Heart left ventricle (tissue), 16 donors: ENCODE measurements around the gene SNAP47. TPM values are rescaled to one million over a fixed set of nuclear protein-coding genes. Genes with fewer than 3 reads are reported as not detected.

Experiments
- ATAC-seq, 4 donors: fragments of 200-7000 bp; cut with Tn5 transposase; one replicate each; pipeline ENCODE4 v1.9.1; 2020 to 2022; ENCODE audit warnings: moderate library complexity in 4 of 4, mild to moderate bottlenecking in 3 of 4, moderate number of reproducible peaks in 1 of 4
- DNase-seq, 5 donors: peaks; one replicate each; pipeline ENCODE4 v3.0.0-alpha.2; 2020
- H3K27ac ChIP-seq, 12 donors: fragments of 200-600 bp; sonication (generic) in 4 of 12; one replicate each; pipeline versions ENCODE4 v1.5.0 to v1.8.0; 2016 to 2022; ENCODE audit warnings: mild to moderate bottlenecking in 2 of 12
- H3K27me3 ChIP-seq, 9 donors: fragments of 200-600 bp; sonication (generic) in 2 of 9; one replicate each; pipeline versions ENCODE4 v1.5.1 to v1.8.0; 2016 to 2022; ENCODE audit warnings: mild to moderate bottlenecking in 3 of 9
- H3K36me3 ChIP-seq, 9 donors: fragments of 200-600 bp; sonication (generic) in 2 of 9; one replicate each; pipeline versions ENCODE4 v1.5.0 to v1.8.0; 2018 to 2022; ENCODE audit warnings: mild to moderate bottlenecking in 2 of 9
- H3K4me1 ChIP-seq, 12 donors: fragments of 200-600 bp; sonication (generic) in 4 of 12; one replicate each; pipeline versions ENCODE4 v1.5.0 to v1.8.0; 2016 to 2022; ENCODE audit warnings: mild to moderate bottlenecking in 3 of 12
- H3K4me3 ChIP-seq, 12 donors: fragments of 200-600 bp; sonication (generic) in 4 of 12; one replicate each; pipeline versions ENCODE4 v1.5.0 to v1.8.0; 2017 to 2022; ENCODE audit warnings: mild to moderate bottlenecking in 9 of 12, moderate library complexity in 4 of 12
- H3K9me3 ChIP-seq, 12 donors: fragments of 200-600 bp; sonication (generic) in 4 of 12; one replicate each; pipeline versions ENCODE4 v1.5.0 to v1.8.0; 2016 to 2022; ENCODE audit warnings: mild to moderate bottlenecking in 1 of 12
- CTCF ChIP-seq, 12 donors: fragments of 200-600 bp; sonication (generic) in 4 of 12; IDR thresholded peaks; one replicate each; pipeline versions ENCODE4 v1.5.0 to v1.8.0; 2018 to 2022; ENCODE audit warnings: antibody characterized with exemption in 12 of 12, mild to moderate bottlenecking in 5 of 12
- POLR2A ChIP-seq, 2 donors: fragments of 450-650 bp; IDR thresholded peaks; one replicate each; pipeline ENCODE4 v1.6.1; 2017; ENCODE audit warnings: antibody characterized with exemption in 2 of 2, mild to moderate bottlenecking in 2 of 2, moderate library complexity in 2 of 2
- WGBS, 4 donors: extraction: QIAGEN DNeasy Blood & Tissue Kit in 2 of 4; methylation state at CpG; one replicate each; pipeline versions ENCODE4 v1.1.5 to v1.1.7; 2013 to 2018; 5-methylcytosine and 5-hydroxymethylcytosine counted together
- intact Hi-C, 10 donors: fragments of 100-400 bp; cut with DNase I; formaldehyde crosslinking; loops; one replicate each; pipeline versions ENCODE4 v1.11.1 to v1.14.2; 2022
- polyA plus RNA-seq, 2 donors: library from polyadenylated mRNA; stranded (reverse); fragments of 200-250 nt; gene quantifications; one replicate each; pipeline ENCODE4 v1.2.3, GENCODE V29; 2013
- total RNA-seq, 9 donors: library from RNA; depleted of rRNA in 2 of 9; stranded (reverse); fragments of >200 nt in 2 of 9; fragmentation: NEBNext Ultra II Directional in 3 of 9; extraction: Animal tissue kit (Norgen Biotek cat#: 25700) in 3 of 9; gene quantifications; one replicate each; pipeline versions ENCODE4 v1.1.0 to v1.2.4, GENCODE V29; 2016 to 2023
- donor health status: ischemic (EF 13 %, LVEDD 7.1; RV severe dilation, severe dysfunction).
- donor health status: healthy with polysubstance abuse.
- donor health status: DM: no; HTN: yes; CAD: no.
- donor health status: DM: no; HTN: no; CAD: no.
- donor health status: ischemic (EF 25% LVEDD 6.9; RV normal size, moderate dysfunction).
- donor health status: ischemic (EF 25% LVEDD 5.7; RV mildly dilated, moderate dysfunction).
- donor health status: healthy.
- donor health status: DM: yes; HTN: yes; CAD: no.
- donor health status: ischemic (EF 35%, LVEDD 5.7; RV mildly dilated, moderate dysfunction).
- donor health status: nonischemic (EF 11% LVEDD 7.7; RV severe dilation, severe dysfunction).
- donor health status: DM: yes; HTN: yes; CAD: no.
- donor health status: PGD.
- donor health status: ischemic (EF 29% LVEDD 5.4; RV normal size, mild dysfunction).
- donor health status: nonischemic (EF 23%, LVEDD 6.1; RV moderate dilation, normal function).

The SNAP47 gene
- total and polyA plus RNA-seq, 11 donors: 22.1 to 106 (median 36.7) TPM

- peaks cover 0 to 27% (median 23%) of the 10 kb centered on the region in 9 donors for H3K36me3 ChIP-seq
- peak; percentile 2 to 28 (median 10) for ATAC-seq
- H3K9me3 ChIP-seq: no peaks in the 10 kb centered on the region
- H3K4me3 ChIP-seq: peak overlapping the region in 5 of 12 donors; percentile 16 to 71 (median 61)
- intact Hi-C loops: loop anchor here in 8 of 10 donors (5.0 to 10.0 kb wide), 4 partner anchors 165 to 188 kb away; partner anchors contain the start of gene ZNF678 (in 7 of the 8)
- peak in 2 of 5 donors; percentile 23 to 31 for DNase-seq
- WGBS, 4 donors: 32 to 38% (median 35%) methylated on average over 12 to 13 of the region's 13 CpGs
- no peaks in the 10 kb centered on the region for H3K27me3 ChIP-seq
- peak overlapping the region in 6 of 12 donors; percentile 39 to 89 (median 59) for H3K27ac ChIP-seq
- peaks cover 0 to 47% (median 32%) of the 10 kb centered on the region in 12 donors for H3K4me1 ChIP-seq
- TF ChIP-seq CTCF (IDR thresholded peaks at IDR 0.05) (peak; percentile 38 to 76 (median 66)), POLR2A (IDR thresholded peaks at IDR 0.05) (no peak)
These were observed 5.2 kb upstream of the SNAP47 start for GRCh38 chr1:227729881-227730629.

- ATAC-seq (no peak), DNase-seq (peak in 1 of 5 donors; percentile 21)
- H3K27ac ChIP-seq: peak overlapping the region in 5 of 12 donors; percentile 39 to 89 (median 43)
- H3K4me1 ChIP-seq: peaks cover 0 to 47% (median 32%) of the 10 kb centered on the region in 12 donors
- TF ChIP-seq POLR2A (IDR thresholded peaks at IDR 0.05) (no peak), CTCF (IDR thresholded peaks at IDR 0.05) (peak in 2 of 12 donors; percentile 4 to 6)
- H3K27me3 ChIP-seq: no peaks in the 10 kb centered on the region
- intact Hi-C loops: loop anchor here in 3 of 10 donors (5.0 to 10.0 kb wide), 2 partner anchors 166 to 168 kb away; partner anchors contain the start of gene ZNF678 (in 3 of the 3)
- WGBS, 4 donors: 62 to 72% (median 71%) methylated on average over 8 to 16 of the region's 16 CpGs
- no peak overlapping the region for H3K4me3 ChIP-seq
- H3K36me3 ChIP-seq: peaks cover 0 to 27% (median 23%) of the 10 kb centered on the region in 9 donors
- H3K9me3 ChIP-seq: no peaks in the 10 kb centered on the region
These were observed 4.5 kb upstream of the SNAP47 start for GRCh38 chr1:227730630-227731151.

- Histone ChIP-seq H3K36me3 (peaks cover 0 to 27% (median 23%) of the 10 kb centered on the region in 9 donors), H3K4me3 (no peak overlapping the region), H3K9me3 (no peaks in the 10 kb centered on the region), H3K4me1 (peaks cover 0 to 53% (median 37%) of the 10 kb centered on the region in 12 donors), H3K27ac (peak overlapping the region in 1 of 12 donors; percentile 43), H3K27me3 (no peaks in the 10 kb centered on the region)
- intact Hi-C loops: loop anchor here in 3 of 10 donors (5.0 to 10.0 kb wide), 2 partner anchors 166 to 169 kb away; partner anchors contain the start of gene ZNF678 (in 3 of the 3)
- ATAC-seq (no peak), DNase-seq (no peak)
- no peak for TF ChIP-seq POLR2A (IDR thresholded peaks at IDR 0.05)
- WGBS, 4 donors: 75 to 88% (median 83%) methylated on average over 7 to 11 of the region's 11 CpGs; no CpG with 5 or more reads in 1 of the 4 donors
These were observed 4.0 kb upstream of the SNAP47 start for GRCh38 chr1:227731241-227731677.

DNA sequence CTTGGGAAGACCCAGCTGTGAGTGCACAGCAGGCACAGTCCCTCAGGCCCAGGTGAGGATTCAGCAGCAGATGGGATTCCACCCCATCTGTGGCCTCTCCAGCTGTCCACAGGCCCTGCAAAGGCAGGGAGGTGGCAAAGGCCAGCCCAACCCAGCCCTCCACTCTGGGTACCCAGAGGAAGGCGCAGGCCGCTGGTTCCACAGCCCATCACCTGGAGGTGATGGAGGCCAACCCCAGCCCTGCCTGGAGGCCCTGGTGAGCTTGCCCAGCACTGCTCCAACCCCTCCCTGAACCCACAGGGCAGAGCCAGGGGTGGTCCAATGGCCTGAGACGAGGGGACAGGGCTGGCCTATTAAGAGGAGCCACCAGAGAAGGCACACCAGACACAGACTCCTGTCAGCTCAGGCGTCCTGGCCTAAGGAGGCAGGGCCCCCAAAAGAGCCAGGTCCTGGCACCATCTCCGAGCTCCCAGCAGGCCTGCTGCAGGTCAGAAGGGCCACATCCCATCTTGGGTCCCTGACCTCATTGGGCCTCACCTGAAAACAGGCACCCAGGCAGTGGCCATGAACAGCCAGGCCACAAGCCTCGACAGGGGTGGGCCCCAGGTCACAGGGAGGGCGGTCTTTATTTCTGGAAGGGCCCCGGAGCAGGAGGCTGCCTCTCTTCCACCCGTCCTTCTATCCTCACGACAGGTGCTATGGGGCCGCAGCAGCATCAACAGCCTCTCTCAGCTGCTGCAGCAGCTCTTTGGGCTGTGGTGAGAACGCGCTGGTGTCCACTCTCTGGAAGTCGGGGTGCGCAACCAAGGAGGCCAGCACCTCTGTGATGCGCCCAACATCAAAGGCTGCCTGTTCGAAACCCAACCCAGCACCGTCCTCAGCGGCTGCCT, 3.3 kb upstream of the SNAP47 start:
- peaks cover 0 to 58% (median 42%) of the 10 kb centered on the region in 12 donors for H3K4me1 ChIP-seq

More for the DNA sequence above, 3.3 kb upstream of the SNAP47 start:
- DNase-seq: no peak
- 93 to 95% (median 94%) methylated on average over 13 to 19 of the region's 19 CpGs for WGBS, 4 donors
- intact Hi-C loops: loop anchor here in 3 of 10 donors (5.0 to 10.0 kb wide), 2 partner anchors 167 to 170 kb away; partner anchors contain the start of gene ZNF678 (in 3 of the 3)
- H3K27ac ChIP-seq: no peak overlapping the region
- no peak for ATAC-seq
- TF ChIP-seq POLR2A (IDR thresholded peaks at IDR 0.05) (no peak), CTCF (IDR thresholded peaks at IDR 0.05) (no peak)
- H3K36me3 ChIP-seq: peaks cover 0 to 27% (median 23%) of the 10 kb centered on the region in 9 donors
- H3K4me3 ChIP-seq: no peak overlapping the region
- H3K27me3 ChIP-seq: no peaks in the 10 kb centered on the region
- no peaks in the 10 kb centered on the region for H3K9me3 ChIP-seq
